ENCODE measurements around the gene FUOM.

FUOM gene

GRCh38 chr10:133309720-133310398 is 48.0 kb downstream of the FUOM start:
- no peak for DNase-seq

DNA sequence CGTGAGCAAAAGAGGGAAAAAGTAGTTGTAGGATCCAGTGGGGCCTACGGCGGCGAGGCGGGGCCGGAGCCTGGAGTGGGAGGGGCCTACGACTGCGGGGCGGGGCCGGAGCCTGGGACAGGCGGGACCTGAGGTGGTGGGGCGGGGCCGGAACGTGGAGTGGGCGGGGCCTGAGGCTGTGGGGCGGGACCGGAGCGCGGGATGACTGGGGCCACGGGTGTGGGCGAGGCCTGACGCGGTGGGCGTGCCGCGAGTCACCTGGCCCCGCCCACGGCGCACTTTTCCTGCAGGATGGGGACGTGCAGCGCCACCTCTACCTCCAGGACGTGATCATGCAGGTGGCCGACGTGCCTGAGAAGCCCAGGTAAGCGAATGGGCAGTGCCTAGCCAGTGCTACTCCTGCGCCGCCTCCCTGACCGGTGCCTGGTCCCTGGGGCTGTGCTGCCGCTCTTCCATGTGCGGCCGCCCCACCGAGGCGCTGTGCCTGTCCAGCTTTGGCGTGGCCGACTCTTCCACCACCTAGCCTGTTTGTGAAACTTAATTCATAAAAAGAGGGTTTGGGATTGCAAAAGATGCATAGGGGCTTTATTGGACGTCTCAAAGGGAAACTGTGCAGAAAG is 48.6 kb downstream of the FUOM start:
- DNase-seq, result peak; percentile 96

GRCh38 chr10:133308421-133309099 is 49.3 kb downstream of the FUOM start, which contains the start of the genes TUBGCP2 and ZNF511:
Gene TUBGCP2, minus strand, starts transcription at chr10:133308872. Its CDS starts 5,931 bp downstream, at chr10:133302941.
Gene ZNF511, plus strand, starts transcription at chr10:133308914. Its CDS starts 30 bp downstream, at chr10:133308944.
- peak; percentile 96 for DNase-seq

- DNase-seq, result peak; percentile 95
Observed at GRCh38 chr10:133307776-133308420, 49.9 kb downstream of the FUOM start.

GRCh38 chr10:133306941-133307379 is 50.9 kb downstream of the FUOM start:
- DNase-seq, result no peak

DNA sequence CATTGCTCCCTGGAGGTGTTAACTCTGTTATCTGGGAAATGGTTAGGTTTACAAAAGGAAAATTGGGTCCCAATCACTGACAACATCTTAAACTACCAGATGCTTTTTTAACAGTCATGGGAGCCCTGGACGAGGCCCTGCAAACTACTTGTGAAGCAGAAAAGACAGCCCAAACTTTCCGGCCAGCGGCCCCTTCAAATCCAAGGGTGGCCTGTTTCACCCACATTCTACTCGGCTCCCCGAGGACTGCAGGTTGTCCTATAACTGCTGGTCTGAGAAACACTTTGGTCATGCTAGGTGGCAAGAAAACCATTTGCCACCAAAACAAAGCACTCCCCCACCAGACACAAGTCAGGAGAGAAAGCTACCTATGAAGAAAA is 51.7 kb downstream of the FUOM start:
- no peak for DNase-seq

Data from activated effector memory CD4-positive, alpha-beta T cell treated with anti-CD3 and anti-CD28 coated beads, Interleukin-2, amount 50 U/mL, for 16 hours (primary cell).